Neural cell (in vitro differentiated cells): Measurements from ENCODE around the gene GDPD4.

Experiments
- CTCF ChIP-seq: fragments of 450-650 bp; IDR thresholded peaks from 2 replicates; pipeline ENCODE4 v1.5.1; 2014; ENCODE audit warnings: antibody characterized with exemption, mild to moderate bottlenecking, moderate library complexity; ENCODE audit not compliant: poor library complexity, severe bottlenecking
- EP300 ChIP-seq: fragments of 450-650 bp; conservative IDR thresholded peaks from 2 replicates; pipeline ENCODE4 v1.6.1; 2014; ENCODE audit warnings: antibody characterized with exemption, mild to moderate bottlenecking, moderate library complexity; ENCODE audit not compliant: poor library complexity, severe bottlenecking
- EZH2 ChIP-seq: fragments of 200-600, 300-800 bp; shearing (Covaris generic), sonication (generic); IDR thresholded peaks from 2 replicates; pipeline ENCODE4 v1.6.1; 2014; ENCODE audit warnings: antibody characterized with exemption, low read length, borderline replicate concordance, mild to moderate bottlenecking; ENCODE audit not compliant: insufficient read depth, poor library complexity, severe bottlenecking
- POLR2AphosphoS5 ChIP-seq: IDR thresholded peaks from 2 replicates; pipeline ENCODE4 v1.6.1; 2012
- SMC3 ChIP-seq: fragments of 450-650 bp; conservative IDR thresholded peaks from 2 replicates; pipeline ENCODE4 v1.6.1; 2014; ENCODE audit warnings: antibody characterized with exemption, mild to moderate bottlenecking, moderate library complexity; ENCODE audit not compliant: poor library complexity
- TAF1 ChIP-seq: IDR thresholded peaks from 2 replicates; pipeline ENCODE4 v1.6.1; 2012; ENCODE audit warnings: low read depth

- TF ChIP-seq CTCF, result no peak
- TF ChIP-seq POLR2AphosphoS5, result no peak
- TF ChIP-seq EP300, result no peak
- no peak for TF ChIP-seq EZH2
- TF ChIP-seq SMC3, result no peak
- TF ChIP-seq TAF1, result no peak
Observed at GRCh38 chr11:77197626-77198320, 103.7 kb downstream of the GDPD4 start.
